HepG2 (cell line): ENCODE results near the gene U2AF2.

ENCODE experiments used
- EHMT2 ChIP-seq: fragments of 200-600 bp; sonication (generic); IDR thresholded peaks from 2 replicates; pipeline ENCODE4 v1.7.0; 2017; ENCODE audit warnings: antibody characterized with exemption, low read depth, low read length, borderline replicate concordance
- ETV5 ChIP-seq: IDR thresholded peaks from 2 replicates; pipeline ENCODE4 v1.6.1; 2018; ENCODE audit warnings: missing biosample characterization, missing genetic modification reagents, inconsistent platforms, borderline replicate concordance
- POLR2A ChIP-seq, 2 experiments: IDR thresholded peaks; 2 replicates each; pipeline ENCODE4 v1.6.1; 2011; ENCODE audit warnings: low read depth in 2 of 2, low read length in 2 of 2, mild to moderate bottlenecking in 1 of 2, moderate library complexity in 1 of 2; ENCODE audit not compliant: insufficient read depth in 1 of 2

DNA sequence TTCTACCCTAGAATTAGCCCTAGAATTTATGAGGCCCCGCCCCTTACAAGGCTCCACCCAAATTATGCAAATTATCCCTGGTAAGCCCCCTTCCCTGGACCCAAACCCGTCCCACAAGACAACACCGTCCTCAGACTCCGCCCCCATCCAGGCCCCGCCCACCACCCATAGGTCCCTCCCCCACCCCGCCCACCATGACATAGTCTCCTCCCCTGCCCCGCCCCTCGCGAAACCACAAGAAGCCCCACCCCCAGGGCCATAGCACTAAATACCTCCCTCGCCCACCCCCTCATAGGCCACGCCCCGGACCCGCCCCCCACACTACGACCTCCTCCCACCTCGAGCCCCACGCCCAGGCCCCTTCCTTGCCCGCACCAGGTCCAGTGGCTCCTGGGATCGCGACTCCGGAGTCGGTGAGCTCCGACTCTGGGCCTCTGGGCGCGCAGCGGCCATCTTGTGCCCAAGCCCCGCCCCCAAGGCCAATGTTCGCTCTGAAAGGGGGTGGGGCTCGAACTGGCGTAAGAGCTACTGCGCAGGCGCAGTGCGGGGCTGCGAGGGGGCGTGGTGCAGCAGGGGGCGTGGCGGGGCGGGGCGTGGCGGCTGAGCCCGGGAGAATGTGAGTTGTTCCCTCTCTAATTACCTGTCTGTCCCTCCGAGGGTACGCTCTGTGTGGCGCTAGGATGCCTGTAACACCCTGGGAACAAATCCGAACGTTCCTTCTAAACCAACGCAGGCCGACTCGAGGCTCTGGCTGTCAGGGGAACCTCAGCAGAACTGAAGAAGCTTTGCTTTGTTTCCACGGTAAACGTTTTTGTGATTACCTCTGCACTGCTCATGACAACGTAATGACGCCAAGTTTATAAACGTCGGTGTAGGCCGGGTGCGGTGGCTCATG is 30.5 kb upstream of the U2AF2 start, which contains the start of gene ZNF784:
- TF ChIP-seq EHMT2 (no peak), POLR2A (IDR thresholded peaks at IDR 0.05; ENCODE audit: insufficient read depth in 1 of 2, low read depth in 2 of 2, low read length in 2 of 2) (peak; percentile 74 to 88), ETV5 (no peak)
